VCaP (cell line): ENCODE results near the gene ZNF148.

ENCODE experiments used
- H3K27ac ChIP-seq: fragments of 450-650 bp; 2 replicates; pipeline ENCODE4 v1.5.1; 2017
- TF ChIP-seq, protein P1 (sequence below): fragments of 450-650 bp; conservative IDR thresholded peaks from 2 replicates; pipeline ENCODE4 v1.5.1; 2017; ENCODE audit warnings: mild to moderate bottlenecking, moderate library complexity

The ZNF148 gene

GRCh38 chr3:125383744-125384143 lies 8.6 kb upstream of the ZNF148 start:
- no peak overlapping the region for H3K27ac ChIP-seq
- TF ChIP-seq, protein P1, sequence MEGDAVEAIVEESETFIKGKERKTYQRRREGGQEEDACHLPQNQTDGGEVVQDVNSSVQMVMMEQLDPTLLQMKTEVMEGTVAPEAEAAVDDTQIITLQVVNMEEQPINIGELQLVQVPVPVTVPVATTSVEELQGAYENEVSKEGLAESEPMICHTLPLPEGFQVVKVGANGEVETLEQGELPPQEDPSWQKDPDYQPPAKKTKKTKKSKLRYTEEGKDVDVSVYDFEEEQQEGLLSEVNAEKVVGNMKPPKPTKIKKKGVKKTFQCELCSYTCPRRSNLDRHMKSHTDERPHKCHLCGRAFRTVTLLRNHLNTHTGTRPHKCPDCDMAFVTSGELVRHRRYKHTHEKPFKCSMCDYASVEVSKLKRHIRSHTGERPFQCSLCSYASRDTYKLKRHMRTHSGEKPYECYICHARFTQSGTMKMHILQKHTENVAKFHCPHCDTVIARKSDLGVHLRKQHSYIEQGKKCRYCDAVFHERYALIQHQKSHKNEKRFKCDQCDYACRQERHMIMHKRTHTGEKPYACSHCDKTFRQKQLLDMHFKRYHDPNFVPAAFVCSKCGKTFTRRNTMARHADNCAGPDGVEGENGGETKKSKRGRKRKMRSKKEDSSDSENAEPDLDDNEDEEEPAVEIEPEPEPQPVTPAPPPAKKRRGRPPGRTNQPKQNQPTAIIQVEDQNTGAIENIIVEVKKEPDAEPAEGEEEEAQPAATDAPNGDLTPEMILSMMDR = no peak

DNA sequence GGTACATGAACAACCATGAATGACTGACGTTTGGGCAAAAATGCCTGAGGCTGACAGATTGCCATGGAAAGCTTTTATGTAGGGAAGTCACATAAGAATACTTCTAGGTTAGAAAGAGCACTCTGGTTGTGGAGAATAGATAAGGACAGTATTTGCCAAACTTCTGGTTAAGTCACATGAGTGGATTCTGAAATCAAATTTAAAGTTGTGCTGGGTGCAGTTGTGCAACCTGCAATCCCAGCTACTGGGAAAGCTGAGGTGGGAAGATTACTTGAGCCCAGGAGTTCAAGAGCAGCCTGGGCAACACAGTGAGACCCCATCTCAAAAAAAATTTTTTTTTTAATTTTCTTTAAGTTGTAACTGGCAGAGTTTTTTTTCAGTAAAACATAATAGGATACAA lies 7.2 kb upstream of the ZNF148 start:
- no peak overlapping the region for H3K27ac ChIP-seq
- TF ChIP-seq, protein P1 = no peak

GRCh38 chr3:125381743-125382142 lies 6.6 kb upstream of the ZNF148 start:
- H3K27ac ChIP-seq = no peak overlapping the region
- TF ChIP-seq, protein P1 = no peak

- no peak overlapping the region for H3K27ac ChIP-seq
- TF ChIP-seq, protein P1 = no peak
Measured at GRCh38 chr3:125381314-125381713, 6.2 kb upstream of the ZNF148 start.

DNA sequence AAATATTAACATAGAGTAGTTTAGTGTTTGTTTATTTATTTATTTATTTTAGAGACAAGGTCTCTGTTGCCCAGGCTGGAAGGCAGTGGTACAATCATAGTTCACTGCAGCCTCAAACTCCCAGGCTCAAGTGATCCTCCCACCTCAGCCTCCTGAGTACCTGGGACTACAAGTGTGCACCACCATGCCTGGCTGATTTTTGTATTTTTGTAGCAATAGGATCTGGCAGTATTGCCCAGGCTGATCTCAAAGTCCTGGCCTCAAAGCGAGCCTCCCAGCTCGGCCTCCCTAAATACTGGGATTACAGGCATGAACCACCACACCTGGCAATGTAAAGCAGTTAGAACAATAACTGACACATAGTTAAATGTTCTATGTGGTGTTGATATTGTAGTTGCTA lies 4.4 kb upstream of the ZNF148 start:
- TF ChIP-seq, protein P1 = no peak
- no peak overlapping the region for H3K27ac ChIP-seq

DNA sequence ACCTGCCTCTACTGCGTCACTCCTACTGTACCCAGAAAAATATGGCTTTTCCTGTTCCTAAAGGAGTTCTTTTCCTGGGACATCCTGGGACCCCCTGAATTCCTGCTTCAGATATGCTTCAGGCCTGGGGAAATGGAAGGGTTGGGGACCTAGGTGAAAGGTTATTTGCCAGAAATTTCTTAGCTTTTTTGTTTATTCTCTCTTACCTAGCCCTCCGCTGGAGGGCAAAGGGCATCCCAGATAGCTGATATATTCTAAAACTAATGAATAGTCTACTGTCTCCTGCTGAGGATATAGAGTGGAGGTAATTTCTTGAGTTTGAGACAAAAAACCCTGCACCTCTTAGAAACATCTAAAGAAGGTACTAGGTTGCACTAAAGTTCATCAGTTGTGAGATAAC lies 3.6 kb upstream of the ZNF148 start:
- TF ChIP-seq, protein P1 = no peak
- H3K27ac ChIP-seq = no peak overlapping the region

DNA sequence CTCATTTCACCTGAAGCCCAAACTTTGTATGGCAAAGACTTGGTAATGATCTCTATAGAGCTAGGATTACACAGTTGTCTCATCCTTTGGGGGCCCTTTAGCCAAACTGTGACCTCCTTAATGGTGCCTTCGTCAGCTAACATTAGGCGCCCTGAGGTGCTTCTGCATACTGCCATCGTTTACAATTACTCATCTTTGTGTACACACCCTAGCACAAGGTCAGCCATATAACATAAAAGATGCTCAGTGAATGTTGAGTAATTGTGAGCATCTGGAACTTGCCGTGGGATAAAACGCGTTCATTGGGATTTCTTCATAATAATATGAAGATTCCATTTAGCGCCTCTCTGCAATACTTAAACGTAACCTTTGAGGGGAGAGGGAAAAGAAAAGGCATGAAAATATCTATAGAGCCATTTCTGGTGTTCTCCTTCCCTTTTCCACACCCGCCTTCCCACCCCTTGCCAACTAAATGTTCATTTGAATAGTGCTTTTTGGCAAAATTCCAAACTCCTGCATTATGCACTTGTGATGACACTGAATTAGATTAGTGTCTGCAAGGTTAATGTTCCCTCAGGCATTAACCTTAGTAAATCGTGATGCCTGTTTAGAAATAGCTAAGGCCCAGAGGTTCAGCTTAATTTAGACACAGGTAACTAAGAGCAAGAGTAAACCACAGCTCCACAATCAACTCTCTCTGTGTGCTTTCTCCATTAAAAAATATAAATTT lies 990 bp upstream of the ZNF148 start:
- TF ChIP-seq, protein P1 = no peak
- H3K27ac ChIP-seq = peak overlapping the region; percentile 88
